Measurements from ENCODE around the gene ORC3.
"Not testable (repeated sequence)": the region's sequence is repeated elsewhere in the genome, so short reads cannot be mapped to it uniquely, and the experiment has no call there.

Gene ORC3

DNA sequence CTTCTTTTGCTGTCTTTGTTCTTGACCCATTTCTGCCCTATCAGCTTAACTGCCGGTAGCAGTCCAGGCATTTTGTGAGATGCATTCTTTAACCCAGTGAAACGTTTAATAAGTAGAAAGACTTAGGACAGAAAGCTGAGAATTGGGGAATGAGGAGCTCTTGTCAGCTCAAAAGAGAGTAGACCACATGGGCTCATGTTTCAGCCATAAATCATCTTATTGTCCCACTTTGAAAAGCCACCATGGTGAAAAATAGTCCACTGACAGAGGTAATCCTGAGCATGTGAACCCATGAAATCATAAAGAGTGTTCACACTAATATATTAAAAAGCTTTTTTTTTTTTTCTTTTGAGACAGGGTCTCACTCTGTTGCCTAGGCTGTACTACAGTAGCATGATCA is 16.3 kb downstream of the ORC3 start:
- DNase-seq: no peak

DNA sequence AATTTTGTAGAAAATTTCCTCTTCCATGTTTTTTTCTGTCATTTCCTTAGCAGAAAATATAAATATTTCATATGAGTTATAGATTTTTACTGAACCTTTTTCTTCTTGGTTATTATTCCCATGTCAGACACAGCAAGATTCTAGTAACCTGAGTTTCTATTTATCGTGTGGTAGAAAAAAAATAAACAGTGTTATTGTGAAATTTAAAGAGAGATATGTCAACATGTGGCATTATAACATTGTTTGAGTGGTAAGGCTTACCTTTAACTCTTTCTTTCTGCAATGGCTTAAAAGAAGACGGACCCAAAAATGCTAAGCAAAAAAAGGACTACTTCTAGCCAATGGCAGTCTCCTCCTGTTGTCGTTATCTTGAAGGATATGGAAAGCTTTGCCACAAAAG is 18.9 kb downstream of the ORC3 start:
- no peak for DNase-seq

DNA sequence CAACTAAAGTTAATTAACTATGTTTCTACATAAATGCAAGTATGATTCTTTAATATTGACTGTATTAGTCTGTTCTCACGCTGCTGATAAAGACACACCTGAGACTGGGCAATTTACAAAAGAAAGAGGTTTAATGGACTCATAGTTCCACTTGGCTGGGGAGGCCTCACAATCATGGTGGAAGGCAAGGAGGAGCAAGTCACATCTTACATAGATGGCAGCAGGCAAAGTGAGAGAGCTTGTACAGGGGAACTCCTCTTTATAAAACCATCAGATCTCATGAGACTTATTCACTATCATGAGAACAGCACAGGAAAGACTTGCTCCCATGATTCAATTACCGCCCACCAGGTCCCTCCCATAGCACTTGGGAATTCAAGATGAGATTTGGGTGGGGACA is 23.1 kb downstream of the ORC3 start:
- not testable (repeated sequence) for DNase-seq

DNA sequence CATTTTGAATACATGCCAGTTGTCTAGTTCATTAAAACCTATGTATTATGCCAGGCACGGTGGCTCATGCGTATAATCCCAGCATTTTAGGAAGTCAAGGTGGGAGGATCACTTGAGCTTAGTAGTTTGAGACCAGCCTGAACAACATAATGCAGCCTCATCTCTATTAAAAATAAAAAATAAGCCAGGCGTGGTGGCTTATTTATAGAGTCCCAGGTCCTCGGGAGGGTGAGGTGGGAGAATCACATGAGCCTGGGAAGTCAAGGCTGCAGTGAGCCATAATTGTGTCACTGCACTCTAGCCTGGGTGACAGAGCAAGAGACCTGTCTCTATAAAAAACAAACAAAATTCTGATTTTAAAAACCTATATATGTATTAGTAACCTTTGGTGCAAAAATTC is 27.5 kb downstream of the ORC3 start:
- DNase-seq: no peak

DNA sequence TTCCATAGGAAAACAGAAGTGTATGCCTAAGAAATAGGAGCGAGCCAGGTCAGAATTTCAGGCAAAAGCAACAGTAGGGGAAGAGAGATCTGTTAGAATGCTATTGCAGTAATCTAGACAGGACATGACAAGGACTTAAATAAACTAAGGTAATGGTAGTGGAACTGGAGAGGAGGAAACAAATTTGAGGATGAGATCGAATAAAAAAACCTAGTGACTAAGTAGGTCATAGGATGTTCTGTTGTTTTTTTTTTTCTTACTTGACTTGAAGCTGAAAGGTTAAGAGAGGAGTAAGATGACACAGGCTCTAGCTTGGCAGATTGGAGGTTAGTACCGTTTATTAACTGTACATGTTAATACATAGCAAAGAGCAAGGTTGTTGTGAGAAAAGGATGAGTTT is 28.6 kb downstream of the ORC3 start:
- no peak for DNase-seq

DNA sequence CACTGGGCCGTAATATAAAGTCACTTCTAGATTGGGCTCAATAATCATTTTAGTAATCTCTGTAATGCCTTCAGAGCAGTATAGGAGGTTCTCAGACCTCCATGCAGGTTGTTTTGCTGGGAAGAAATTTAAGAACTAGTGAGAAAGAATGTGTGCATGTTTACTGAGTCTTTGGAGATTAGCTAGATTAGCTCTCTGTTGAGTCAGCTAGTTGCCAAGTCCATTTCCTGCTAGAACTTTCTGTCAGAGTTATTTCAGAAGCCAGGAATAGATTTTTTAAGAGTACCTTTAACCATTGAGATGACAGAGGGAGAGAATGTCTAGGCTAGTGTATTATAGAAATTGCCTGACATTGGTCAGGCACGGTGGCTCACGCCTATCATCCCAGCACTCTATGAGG is 33.3 kb downstream of the ORC3 start:
- DNase-seq: no peak

DNA sequence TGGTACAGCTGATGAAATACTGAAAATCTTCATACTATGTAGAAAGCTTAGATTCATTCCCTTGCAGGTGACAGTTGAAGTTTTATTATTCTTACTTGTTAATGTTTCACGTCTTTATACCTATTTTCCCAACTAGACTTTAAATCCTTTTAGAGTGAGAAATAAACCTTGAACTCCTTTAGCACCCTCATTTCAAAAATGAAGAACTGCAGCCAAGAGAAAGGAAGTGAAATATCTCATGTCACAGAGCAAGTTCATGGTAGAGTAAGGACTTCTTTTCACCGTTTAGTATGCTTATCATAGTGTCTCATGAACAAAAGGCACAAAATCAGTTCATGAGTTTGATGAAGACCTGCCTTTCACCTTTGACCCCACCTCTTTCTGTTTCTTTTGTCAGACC is 38.5 kb downstream of the ORC3 start:
- DNase-seq: no peak

DNA sequence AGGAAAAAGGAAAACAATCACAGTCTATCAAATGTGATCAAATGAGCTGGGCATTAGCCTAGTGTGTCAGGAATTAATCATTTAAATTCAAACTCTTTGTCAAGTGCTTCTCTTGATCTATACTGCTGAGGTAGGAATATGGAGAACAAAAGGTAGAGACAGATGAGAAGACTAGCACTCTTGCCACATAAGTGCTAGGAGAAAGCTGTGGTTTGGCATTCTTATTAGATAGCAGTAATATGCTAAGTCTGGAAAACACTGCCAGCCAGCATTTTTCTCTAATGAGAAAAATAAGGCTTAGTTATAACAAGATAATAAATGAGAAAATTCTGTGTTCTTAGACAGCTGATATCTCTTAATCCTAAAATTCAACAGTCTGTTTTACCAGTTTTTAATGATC is 38.9 kb downstream of the ORC3 start:
- no peak for DNase-seq

DNA sequence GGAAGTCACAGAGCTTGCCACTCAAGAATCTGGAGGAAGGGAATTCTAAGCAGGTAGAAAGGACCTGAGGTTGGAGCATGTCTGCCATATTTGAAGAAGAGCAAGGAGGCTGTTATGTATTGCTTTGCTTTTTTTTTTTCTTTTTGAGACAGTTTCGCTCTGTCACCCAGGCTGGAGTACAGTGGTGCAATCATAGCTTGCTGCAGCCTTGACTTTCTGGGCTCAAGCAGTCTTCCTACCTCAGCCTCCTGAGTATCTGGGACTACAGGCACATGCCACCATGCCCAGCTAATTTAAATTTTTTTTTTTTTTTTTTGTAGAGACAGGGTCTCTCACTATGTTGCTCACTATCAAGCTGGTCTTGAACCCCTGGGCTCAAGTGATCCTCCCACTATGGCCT is 40.8 kb downstream of the ORC3 start:
- DNase-seq: no peak

DNA sequence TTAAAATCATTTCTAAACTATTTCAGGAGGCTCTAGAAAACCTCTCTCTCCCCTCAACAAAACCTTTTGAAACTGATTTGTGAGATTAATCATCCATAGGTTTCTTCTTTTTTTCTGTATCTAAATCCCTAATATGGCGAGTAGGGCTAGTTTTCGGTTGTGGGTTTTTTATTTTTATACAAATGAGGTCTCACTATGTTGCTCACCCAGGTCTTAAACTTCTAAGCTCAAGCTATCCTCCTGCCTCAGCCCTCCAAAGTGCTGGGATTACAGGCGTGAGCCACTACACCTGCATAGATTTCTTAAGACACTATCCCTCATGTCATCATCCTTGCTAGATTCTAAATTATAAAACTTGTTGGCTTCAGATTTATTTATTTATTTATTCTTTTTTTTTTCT is 43.9 kb downstream of the ORC3 start:
- DNase-seq: no peak

DNA sequence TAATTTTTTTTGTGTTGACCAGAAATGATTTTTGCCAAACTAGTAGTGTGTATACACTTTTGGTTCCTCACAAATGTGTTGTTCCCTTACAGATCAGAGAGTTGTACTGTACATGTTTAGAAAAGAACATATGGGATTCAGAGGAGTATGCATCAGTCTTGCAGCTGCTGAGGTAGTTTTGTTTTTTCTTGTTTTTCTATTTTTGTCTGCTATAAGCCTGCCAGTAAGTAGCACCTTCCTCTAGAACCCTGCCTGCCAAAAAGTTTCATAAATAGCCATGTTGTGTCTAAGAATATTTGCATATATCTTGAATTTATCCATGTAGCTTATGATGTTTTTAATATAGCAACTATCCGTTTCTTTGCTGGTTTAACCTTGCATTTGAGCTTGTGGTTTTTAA is 46.4 kb downstream of the ORC3 start:
- no peak for DNase-seq

DNA sequence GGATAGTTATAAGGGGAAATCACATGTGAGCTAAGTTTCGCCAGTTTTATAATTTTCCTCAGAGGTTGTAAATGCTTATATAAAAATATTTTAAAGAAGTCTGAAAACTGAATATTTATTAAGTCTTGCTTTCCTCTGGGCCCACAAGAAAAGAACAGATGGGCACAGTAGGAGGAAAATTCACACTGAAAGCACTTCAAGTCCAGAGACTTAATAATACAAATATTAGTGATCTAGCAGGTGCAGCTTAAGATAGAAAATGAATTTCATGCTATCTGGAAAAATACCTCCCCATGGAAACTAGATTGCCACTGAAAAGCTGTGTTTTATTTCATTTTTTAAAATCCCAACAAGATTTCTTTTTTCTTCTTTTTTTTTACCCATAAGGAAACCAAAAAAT is 47.2 kb downstream of the ORC3 start:
- no peak for DNase-seq

DNA sequence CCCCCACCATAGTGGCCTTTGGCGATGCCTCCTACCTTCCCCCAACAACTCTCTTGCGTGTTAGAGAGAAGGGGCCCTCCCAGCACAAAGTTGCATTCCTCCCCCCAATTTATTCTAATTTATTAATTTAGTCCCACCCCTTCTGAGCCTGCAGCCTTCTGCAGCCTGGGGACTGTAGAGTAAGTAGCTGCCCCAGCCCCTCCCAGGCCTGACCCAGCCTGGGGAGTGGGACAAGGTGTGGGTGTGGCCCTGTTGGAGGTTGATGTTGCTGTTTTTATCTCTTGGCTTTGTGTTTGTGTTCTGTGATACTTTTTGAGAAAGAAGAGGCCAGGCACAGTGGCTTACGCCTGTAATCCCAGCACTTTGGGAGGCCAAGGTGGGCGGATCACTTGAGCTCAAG is 49.4 kb downstream of the ORC3 start:
- DNase-seq: no peak

DNA sequence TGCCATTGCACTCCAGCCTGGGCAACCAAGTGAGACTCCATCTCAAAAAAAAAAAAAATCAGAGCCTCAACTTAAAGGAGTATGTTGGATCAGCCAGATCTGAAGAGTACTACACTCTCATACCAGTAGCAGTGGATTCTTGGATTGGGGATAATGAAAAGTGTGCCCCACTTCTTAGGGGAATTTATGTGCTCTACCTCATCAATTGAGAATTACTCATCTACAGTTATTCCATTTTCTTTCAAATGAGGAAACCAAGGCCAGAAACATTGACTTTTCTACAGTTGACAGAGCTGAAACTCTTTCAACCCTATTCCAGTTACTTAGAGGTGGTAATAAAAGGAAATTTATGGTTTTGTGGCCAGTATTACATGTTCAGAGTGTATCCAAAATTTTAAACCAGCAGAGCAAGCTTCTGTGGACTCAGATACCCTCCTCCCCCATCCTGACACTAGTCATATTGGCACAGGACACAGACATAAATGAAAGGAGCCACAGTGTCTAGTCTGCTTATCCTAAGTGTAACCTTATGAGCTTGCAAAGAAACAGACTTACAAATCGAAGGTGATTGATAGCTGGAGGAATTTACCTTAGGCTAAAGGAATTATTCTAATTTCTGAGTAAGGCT is 51.2 kb downstream of the ORC3 start:
- no peak for DNase-seq

DNA sequence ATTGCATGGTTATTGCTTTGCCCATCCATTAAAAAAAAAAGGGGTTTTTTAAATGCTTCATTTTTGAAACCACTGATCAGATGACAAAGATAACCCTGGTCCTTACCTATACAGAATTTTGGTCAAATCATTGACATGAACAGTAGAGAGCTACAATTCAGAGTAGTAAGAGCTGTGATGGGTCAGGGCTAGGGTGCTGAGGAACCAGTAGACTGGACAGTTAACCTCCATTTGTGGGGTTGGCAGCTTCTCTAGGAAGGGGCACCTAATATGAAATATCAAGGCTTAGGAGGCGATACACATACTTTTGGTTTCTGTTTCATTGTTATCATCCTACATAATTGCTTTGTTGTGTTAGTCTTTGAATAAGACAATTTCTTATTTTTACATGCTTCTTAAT is 55.1 kb downstream of the ORC3 start:
- no peak for DNase-seq

DNA sequence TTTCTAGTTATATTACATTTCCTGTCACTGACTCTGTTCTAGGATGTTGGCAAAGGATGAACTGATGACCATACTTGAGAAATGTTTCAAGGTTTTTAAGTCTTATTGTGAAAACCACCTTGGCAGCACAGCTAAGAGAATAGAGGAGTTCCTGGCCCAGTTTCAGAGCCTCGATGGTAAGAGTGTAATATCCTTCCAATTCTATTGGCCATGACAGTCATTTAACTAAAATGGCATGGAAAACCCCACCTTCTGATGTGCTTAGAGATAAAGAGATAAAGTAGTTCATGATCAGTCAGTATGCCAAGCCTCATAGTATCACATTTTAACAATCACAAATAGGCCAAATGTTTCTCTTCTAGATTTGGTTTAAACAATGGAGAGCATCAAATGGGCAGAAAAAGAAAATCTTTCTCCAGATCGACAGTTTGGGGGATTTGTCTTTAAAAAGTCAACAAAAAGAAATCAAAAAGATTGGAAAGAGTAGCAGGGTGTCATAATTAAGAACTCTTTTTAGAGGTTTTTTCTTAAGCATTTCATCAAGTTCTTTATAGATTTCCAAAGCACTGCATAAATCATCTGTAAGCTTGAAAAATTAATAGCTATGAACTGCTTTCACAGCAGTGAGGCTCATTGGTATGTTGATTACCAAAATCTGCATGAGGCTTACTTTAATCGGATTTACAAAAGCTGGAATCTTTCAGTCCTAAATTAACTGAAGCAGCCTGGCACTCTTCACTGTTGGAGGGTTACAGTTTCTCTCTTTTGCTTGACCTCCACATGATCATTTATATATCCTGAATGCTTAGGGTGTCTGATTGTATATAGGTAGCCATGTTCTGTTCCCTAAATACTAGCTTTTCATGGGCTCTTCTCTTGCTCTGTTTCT is 63.4 kb downstream of the ORC3 start:
- no peak for DNase-seq

DNA sequence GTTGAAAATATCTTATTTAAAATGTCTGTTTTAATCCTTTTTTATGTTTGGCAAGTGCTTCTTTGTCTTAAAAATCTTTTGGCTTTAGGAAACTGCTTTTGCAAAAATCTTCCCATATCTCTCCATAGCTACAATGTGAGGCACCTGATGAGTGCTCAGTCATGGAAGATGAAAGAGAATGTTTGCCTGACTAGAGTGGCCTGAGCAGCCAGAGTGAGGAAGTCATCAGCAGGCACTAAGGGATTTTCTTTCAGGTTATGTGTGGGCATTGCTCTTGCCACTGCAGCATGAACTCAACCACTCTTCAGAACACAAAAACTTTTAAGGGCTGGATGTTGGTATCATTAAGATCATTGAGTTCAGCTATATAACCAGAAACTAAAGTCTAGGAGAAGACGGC is 64.2 kb downstream of the ORC3 start:
- DNase-seq: no peak

DNA sequence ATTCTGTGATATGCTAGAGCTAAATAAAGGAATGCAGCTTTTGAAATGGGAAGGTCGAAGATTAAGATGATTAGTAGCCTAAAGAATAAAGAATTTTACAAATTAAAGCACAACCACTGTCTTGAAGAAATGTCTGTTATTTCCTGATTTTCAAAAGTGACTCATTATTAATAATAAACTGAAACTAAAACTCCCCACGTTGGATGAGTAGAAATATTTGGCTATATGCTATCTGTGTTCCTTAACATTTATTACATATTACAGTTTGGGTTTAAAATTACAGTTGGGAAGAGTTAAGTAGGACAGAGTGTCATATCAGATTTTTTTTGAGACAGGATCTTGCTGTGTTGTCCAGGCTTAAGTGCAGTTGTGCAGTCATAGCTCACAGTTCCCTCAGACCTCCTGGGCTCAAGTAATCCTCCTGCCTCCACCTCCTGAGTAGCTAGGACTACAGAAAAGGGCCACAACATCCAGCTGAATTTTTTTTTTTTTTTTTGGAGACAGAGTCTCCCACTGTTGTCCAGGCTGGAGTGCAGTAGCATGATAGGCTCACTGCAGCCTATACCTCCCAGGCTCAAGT is 65.0 kb downstream of the ORC3 start:
- no peak for DNase-seq

DNA sequence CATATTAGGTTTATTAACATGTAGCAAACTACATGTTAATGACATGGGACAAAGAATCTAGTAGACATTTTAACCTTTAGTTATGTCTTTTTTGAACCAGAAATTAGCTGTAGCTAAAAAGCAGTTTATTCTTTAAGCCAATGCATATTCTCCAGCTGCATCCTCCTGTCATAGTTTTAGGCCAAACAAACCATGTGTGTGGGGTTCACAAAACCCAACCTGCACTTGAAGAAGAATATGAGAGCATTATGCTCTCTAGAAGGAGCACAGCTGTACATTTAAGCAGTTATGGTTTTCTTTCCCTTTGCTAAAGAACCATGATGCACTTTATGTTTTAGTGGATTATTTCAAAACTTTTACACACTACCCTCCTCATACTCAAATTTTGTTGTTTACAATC is 65.9 kb downstream of the ORC3 start:
- no peak for DNase-seq

DNA sequence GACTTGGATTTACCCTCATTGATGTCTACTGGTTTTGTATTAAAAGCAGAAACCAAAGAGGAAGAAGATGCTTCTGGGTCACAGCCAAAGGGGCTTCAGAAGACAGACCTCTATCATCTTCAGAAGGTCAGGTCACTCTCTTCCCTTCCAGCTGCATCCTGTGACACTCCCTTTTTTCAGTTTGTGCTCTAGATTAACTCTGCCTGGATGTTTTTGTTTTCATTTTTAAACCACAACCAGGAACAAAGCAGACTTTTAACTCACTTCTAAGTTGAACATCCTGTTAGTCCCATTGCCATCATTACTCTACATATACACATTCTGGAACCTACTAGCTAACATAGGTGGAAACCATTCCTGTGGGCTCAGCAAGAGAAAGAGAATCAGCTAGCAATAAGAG is 66.9 kb downstream of the ORC3 start:
- no peak for DNase-seq

DNA sequence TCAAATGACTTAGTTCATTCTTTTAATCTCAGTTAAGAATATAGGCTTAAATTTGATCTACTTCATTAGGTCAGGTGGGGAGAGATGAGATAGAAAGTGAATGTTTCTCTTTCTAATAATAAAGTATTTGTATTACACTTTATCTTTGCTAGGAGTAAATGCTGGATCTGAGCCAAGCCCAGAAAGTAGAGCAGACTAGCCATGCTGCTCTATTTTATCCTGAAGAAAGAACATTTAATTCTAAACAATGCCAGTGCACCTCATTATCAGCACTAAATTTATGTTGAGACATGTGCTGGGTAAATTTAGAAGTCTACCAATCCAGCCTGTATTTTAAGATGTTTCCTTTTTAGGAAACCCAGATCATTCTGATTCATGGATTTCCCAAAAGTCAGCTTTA is 68.6 kb downstream of the ORC3 start:
- no peak for DNase-seq

DNA sequence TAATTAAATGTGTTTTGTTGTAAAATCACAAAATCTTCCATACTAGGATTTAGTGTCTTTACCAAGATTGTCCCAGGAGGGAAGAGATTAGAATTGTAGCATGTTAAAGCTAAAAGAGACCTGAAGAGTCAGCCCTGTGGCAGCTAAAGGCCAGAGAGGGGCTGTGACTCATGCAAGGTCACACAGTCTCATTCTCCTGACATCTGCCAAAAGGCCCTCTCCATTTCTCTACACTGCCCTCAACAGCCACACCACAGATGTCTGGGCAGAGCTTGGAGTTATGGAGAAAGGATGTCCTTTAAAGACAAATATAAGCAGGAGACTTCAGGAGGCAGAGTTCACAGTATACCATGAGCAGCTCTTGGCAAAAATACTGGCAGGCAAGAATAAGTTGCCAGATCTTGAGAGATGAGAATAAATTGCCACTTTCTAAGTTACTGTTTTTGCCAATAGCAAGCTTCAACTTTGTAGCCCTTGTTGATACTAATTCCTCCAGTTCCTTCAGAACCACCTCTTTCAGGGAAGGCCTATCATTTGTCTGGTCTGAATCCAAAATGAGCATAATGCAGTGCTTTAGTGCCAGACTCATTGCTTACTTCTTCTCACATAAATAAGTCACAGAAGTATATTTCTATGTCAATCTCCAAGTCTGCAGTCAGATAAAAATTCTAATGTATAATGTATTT is 70.4 kb downstream of the ORC3 start:
- no peak for DNase-seq

DNA sequence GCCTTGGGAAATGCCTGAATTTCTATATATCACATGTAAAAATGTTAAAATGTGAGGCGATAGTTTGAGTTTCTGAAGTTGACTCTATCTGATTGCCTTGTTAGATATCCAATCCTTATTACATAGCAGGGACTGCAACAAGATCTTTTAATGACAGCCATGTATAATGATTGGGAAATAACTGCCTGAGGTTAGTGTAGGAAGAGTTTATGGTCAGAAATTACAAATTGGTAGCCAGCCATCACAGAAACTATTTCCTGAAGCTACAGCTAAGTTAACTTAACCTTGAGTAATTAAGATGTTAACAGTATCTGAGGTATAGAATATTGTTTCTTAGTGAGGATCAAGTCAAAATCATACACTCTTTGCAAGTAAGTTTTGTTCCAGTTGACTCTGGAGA is 71.1 kb downstream of the ORC3 start:
- DNase-seq: no peak

DNA sequence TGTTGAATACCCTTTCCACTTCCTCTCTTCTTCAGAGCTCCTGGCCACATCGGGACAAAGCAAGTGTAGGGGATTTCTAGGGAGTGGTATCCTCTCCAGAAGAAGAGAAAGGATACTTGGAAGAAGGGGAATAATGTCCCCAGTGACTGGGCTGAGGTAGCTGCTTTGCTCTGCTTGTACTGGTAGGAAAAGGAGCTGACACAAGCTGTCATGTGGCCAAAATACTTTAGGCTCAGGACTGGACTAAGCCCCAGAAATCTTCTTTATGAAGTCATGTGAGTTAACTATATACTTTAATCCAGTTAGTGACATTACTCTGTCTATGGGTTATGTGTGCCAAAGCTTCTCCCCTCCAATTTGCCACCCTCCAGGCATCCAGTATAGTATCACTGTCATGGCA is 71.6 kb downstream of the ORC3 start:
- DNase-seq: no peak

Data from NCI-H1092 treated with DMSO at 0.1 percent for 48 hours (cell line).